Hindlimb muscle (tissue), 1 donor: ENCODE measurements around the gene VCAM1. TPM values are rescaled to one million over a fixed set of nuclear protein-coding genes. Genes with fewer than 3 reads are reported as not detected.
"Not testable (repeated sequence)": the region's sequence is repeated elsewhere in the genome, so short reads cannot be mapped to it uniquely, and the experiment has no call there.

Experiments
- DNase-seq: peaks from one replicate; pipeline ENCODE4 v3.0.0-alpha.2; 2013
- polyA plus RNA-seq: library from polyadenylated mRNA; unstranded; fragments of 120-200 nt; gene quantifications from one replicate; pipeline ENCODE4 v1.2.1, GENCODE V29; 2013; ENCODE audit not compliant: insufficient read length

Gene VCAM1
- polyA plus RNA-seq: 14.8 TPM

- DNase-seq: peak; percentile 51
Measured at GRCh38 chr1:100719490-100719889, at the start of gene VCAM1. VCAM1 (plus strand) TSS chr1:100719742; CDS start chr1:100719861, 119 bp downstream.

GRCh38 chr1:100670083-100670482 lies 49.5 kb upstream of the VCAM1 start:
- no peak for DNase-seq

- no peak for DNase-seq
Measured at GRCh38 chr1:100671601-100672000, 47.9 kb upstream of the VCAM1 start.

- no peak for DNase-seq
Measured at GRCh38 chr1:100683448-100684349, 35.8 kb upstream of the VCAM1 start.

- DNase-seq: no peak
Measured at GRCh38 chr1:100699744-100700143, 19.8 kb upstream of the VCAM1 start.

- no peak for DNase-seq
Measured at GRCh38 chr1:100700586-100700985, 19.0 kb upstream of the VCAM1 start.

GRCh38 chr1:100703052-100703451 lies 16.5 kb upstream of the VCAM1 start:
- DNase-seq: no peak

- no peak for DNase-seq
Measured at GRCh38 chr1:100703716-100704115, 15.8 kb upstream of the VCAM1 start.

GRCh38 chr1:100704473-100704872 lies 15.1 kb upstream of the VCAM1 start:
- no peak for DNase-seq

GRCh38 chr1:100706296-100706695 lies 13.2 kb upstream of the VCAM1 start:
- no peak for DNase-seq

GRCh38 chr1:100706856-100707255 lies 12.7 kb upstream of the VCAM1 start:
- no peak for DNase-seq

GRCh38 chr1:100708476-100709062 lies 11.0 kb upstream of the VCAM1 start:
- DNase-seq: no peak

GRCh38 chr1:100710906-100711682 lies 8.4 kb upstream of the VCAM1 start:
- DNase-seq: no peak

- DNase-seq: not testable (repeated sequence)
Measured at GRCh38 chr1:100713027-100713426, 6.5 kb upstream of the VCAM1 start.

GRCh38 chr1:100713626-100714025 lies 5.9 kb upstream of the VCAM1 start:
- no peak for DNase-seq

- no peak for DNase-seq
Measured at GRCh38 chr1:100714599-100714998, 4.9 kb upstream of the VCAM1 start.

GRCh38 chr1:100717218-100717617 lies 2.3 kb upstream of the VCAM1 start:
- DNase-seq: no peak

GRCh38 chr1:100718581-100718980 lies 961 bp upstream of the VCAM1 start:
- DNase-seq: no peak

GRCh38 chr1:100720101-100720500 lies 559 bp downstream of the VCAM1 start:
- DNase-seq: no peak

GRCh38 chr1:100720751-100721150 lies 1.2 kb downstream of the VCAM1 start:
- no peak for DNase-seq

- DNase-seq: peak; percentile 59
Measured at GRCh38 chr1:100721526-100722207, 2.1 kb downstream of the VCAM1 start.

GRCh38 chr1:100722221-100722620 lies 2.7 kb downstream of the VCAM1 start:
- no peak for DNase-seq

- DNase-seq: no peak
Measured at GRCh38 chr1:100724281-100724680, 4.7 kb downstream of the VCAM1 start.
